Ishikawa (cell line): ENCODE data around the gene CWC22.

Experiments
- FOXM1 ChIP-seq: IDR thresholded peaks from 2 replicates; pipeline ENCODE4 v1.6.1; 2012; ENCODE audit warnings: low read depth, borderline replicate concordance
- RAD21 ChIP-seq: IDR thresholded peaks from 2 replicates; pipeline ENCODE4 v1.6.1; 2012; ENCODE audit warnings: low read depth
- TEAD4 ChIP-seq: IDR thresholded peaks from 2 replicates; pipeline ENCODE4 v1.6.1; 2012

GRCh38 chr2:179966778-179967394 is 40.2 kb downstream of the CWC22 start:
- no peak for TF ChIP-seq TEAD4
- TF ChIP-seq RAD21, result no peak
- TF ChIP-seq FOXM1, result no peak
